ENCODE data around the gene RIMKLA.

DNA sequence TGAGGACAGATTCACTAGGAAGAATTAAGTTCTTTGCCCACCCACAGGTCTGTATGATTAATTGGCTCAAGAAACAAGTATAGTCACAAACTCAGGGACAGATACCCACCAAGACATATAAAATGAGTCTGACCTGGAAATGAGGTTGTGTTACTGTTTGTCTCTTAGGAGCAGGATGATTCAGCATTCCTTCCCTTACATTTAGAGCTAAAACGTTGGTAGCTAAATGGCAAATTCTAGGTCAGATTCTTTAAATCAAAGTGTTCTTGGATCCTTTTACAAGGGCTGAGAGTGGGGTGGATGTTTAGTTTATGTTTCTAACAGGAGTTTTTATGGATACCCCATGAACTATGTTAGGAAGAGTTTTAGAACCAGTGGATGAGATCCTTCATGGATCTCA, 4.7 kb downstream of the RIMKLA start:
- TF ChIP-seq, protein P1, sequence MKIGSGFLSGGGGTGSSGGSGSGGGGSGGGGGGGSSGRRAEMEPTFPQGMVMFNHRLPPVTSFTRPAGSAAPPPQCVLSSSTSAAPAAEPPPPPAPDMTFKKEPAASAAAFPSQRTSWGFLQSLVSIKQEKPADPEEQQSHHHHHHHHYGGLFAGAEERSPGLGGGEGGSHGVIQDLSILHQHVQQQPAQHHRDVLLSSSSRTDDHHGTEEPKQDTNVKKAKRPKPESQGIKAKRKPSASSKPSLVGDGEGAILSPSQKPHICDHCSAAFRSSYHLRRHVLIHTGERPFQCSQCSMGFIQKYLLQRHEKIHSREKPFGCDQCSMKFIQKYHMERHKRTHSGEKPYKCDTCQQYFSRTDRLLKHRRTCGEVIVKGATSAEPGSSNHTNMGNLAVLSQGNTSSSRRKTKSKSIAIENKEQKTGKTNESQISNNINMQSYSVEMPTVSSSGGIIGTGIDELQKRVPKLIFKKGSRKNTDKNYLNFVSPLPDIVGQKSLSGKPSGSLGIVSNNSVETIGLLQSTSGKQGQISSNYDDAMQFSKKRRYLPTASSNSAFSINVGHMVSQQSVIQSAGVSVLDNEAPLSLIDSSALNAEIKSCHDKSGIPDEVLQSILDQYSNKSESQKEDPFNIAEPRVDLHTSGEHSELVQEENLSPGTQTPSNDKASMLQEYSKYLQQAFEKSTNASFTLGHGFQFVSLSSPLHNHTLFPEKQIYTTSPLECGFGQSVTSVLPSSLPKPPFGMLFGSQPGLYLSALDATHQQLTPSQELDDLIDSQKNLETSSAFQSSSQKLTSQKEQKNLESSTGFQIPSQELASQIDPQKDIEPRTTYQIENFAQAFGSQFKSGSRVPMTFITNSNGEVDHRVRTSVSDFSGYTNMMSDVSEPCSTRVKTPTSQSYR (CRISPR knock-in tag; IDR thresholded peaks at IDR 0.05) = no peak
- TF ChIP-seq, protein P2, sequence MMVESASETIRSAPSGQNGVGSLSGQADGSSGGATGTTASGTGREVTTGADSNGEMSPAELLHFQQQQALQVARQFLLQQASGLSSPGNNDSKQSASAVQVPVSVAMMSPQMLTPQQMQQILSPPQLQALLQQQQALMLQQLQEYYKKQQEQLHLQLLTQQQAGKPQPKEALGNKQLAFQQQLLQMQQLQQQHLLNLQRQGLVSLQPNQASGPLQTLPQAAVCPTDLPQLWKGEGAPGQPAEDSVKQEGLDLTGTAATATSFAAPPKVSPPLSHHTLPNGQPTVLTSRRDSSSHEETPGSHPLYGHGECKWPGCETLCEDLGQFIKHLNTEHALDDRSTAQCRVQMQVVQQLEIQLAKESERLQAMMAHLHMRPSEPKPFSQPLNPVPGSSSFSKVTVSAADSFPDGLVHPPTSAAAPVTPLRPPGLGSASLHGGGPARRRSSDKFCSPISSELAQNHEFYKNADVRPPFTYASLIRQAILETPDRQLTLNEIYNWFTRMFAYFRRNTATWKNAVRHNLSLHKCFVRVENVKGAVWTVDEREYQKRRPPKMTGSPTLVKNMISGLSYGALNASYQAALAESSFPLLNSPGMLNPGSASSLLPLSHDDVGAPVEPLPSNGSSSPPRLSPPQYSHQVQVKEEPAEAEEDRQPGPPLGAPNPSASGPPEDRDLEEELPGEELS (CRISPR knock-in tag; IDR thresholded peaks at IDR 0.05) = no peak
- TF ChIP-seq, protein P3, sequence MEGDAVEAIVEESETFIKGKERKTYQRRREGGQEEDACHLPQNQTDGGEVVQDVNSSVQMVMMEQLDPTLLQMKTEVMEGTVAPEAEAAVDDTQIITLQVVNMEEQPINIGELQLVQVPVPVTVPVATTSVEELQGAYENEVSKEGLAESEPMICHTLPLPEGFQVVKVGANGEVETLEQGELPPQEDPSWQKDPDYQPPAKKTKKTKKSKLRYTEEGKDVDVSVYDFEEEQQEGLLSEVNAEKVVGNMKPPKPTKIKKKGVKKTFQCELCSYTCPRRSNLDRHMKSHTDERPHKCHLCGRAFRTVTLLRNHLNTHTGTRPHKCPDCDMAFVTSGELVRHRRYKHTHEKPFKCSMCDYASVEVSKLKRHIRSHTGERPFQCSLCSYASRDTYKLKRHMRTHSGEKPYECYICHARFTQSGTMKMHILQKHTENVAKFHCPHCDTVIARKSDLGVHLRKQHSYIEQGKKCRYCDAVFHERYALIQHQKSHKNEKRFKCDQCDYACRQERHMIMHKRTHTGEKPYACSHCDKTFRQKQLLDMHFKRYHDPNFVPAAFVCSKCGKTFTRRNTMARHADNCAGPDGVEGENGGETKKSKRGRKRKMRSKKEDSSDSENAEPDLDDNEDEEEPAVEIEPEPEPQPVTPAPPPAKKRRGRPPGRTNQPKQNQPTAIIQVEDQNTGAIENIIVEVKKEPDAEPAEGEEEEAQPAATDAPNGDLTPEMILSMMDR (IDR thresholded peaks at IDR 0.05) = no peak
- TF ChIP-seq JUN (CRISPR knock-in tag; IDR thresholded peaks at IDR 0.05) (no peak), TEAD1 (CRISPR knock-in tag; IDR thresholded peaks at IDR 0.05) (no peak)

Measured in WTC11 (cell line).